HG03060 (cell line): Measurements from ENCODE around the gene PM20D1.
"Not testable (repeated sequence)": the region's sequence is repeated elsewhere in the genome, so short reads cannot be mapped to it uniquely, and the experiment has no call there.

ENCODE experiments used
- ATAC-seq: cut with Tn5 transposase; IDR thresholded peaks from one replicate; pipeline ENCODE4 v1.9.1; 2021; ENCODE audit warnings: low read depth, moderate number of reproducible peaks; ENCODE audit not compliant: unreplicated experiment

PM20D1 gene

GRCh38 chr1:205843036-205843859 lies 6.7 kb downstream of the PM20D1 start:
- ATAC-seq = no peak

GRCh38 chr1:205842229-205842628 lies 7.7 kb downstream of the PM20D1 start:
- no peak for ATAC-seq

DNA sequence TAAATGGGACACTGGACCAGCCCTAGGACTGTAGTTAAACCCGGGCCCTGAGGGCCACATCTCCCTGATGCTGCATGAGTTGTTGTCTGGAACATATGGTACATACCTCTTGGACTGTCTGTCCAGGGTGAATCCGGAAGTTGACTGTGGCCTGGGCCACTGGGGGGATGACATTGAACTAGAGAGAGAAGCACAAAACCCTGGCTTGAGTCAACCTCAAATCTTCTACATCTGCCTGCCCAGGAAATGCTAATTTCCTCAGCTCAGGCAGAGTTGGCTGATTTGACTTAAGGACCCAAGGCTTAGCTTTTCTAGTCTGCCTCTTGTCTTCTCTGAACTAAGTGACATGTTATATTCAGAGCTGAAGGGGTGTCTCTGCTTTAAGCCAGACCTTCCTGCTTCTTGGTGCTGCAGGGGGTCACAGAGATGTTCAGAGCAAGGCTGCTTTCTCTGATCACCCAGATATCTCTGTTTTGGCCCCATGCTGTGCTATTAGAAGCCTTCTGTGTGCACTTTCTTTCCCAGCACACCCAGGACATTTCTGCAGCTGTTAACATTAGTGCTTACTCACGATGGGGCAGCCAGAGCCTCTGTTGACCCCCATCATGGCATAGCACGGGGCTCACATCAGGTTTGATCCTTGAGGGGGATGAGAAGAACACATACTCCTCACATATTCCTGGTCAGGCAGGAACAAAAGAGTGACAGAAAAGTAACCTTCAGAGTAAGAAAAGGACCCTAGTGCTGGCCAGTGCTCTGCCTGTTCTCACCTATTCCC lies 9.6 kb downstream of the PM20D1 start:
- no peak for ATAC-seq

GRCh38 chr1:205837382-205837970 lies 12.5 kb downstream of the PM20D1 start:
- ATAC-seq = no peak

DNA sequence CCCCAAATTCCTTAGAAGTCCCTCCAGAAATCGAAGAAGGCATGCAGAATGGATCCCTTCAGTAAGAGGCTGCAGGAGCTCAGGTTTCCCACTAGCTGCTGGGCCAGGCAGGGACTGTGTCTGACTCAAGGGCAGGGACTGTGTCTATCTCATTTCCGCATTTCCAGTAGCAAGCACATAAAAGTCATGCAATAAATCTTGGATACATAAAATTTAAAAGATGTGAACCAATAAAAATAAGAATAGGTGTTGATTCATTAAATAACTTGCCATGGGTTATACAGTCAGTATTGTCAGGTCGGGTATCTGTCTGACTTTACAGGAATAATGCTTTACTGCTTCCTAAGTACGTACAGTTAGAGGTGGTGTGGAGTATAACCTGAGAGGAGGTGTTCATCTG lies 15.2 kb downstream of the PM20D1 start:
- no peak for ATAC-seq

- ATAC-seq = no peak
These were observed 17.6 kb downstream of the PM20D1 start for GRCh38 chr1:205832326-205832751.

DNA sequence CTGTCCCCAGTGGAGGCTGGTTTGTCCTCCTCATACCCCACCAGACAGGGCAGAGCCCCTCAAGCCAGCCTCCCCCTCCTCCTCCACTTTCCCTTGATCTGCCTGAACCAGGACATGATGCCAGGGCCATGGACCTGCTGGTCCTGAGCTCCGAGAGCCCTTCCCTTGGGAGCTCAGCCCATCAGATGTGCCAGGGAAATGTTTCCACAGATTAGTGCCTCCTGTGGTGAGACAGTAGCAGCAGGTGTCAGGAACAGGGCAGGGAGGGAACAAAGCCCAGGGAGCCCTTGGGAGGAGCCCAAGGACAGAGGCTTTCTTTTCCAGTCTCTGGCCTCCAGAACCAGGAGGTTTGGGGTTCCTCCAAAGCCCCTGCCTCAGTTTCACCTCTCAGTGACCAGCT lies 22.3 kb downstream of the PM20D1 start:
- ATAC-seq = no peak

DNA sequence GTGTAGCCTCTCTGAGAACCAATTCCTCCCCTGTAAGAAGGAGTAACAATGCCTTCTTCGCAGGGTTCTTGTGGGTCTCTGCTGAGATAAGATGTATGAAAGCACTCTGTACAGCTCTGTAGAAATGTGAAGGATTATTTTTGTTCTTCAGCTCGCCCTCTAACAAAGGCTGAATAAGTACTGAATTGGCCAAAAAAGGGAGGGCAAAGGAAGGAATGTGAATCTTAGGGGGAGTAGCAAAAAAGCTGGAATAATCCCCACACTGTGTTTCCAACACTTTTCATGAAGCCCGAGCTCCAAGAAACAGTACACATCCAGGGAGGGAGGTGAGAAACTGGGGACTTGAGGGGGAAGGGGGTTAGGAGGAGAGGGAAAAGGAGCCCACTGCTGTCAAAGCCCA lies 22.9 kb downstream of the PM20D1 start:
- ATAC-seq = no peak

DNA sequence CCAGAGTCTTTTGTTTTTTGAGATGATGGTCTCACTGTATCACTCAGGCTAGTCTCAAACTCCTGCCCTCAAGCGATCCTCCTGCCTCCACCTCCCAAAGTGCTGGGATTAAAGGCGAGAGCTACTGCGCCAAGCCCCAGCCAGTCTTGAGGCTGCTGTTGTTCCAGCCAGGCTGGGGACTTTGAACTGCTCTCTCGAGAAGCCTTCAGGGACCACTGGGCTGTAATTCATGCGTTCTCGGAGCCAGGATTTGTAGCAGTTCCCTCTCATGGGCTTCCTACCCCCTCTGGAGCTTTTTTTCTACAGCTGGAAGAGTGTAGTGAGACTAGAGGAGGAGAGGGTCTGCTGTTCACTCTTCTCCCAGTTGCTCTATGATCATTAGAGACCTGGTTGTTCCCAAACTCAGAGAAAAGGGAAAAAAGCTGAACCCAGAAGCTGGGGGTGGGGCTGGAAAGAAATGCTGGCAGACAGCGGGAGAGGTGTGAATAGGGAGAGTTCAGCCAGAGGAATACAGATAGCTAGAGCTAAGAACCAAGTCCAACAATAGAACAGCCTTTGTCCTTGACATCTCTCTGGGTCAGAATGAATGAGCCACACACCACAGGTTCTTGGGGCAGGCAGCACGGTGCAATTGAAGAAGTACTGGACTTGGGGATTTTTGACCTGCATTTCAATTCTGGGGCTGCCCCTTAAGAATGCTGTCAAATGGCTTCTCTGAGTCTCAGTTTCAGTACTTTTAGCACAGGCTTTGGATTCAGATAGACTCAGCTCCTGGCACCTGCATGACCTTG lies 23.7 kb downstream of the PM20D1 start:
- ATAC-seq = no peak

DNA sequence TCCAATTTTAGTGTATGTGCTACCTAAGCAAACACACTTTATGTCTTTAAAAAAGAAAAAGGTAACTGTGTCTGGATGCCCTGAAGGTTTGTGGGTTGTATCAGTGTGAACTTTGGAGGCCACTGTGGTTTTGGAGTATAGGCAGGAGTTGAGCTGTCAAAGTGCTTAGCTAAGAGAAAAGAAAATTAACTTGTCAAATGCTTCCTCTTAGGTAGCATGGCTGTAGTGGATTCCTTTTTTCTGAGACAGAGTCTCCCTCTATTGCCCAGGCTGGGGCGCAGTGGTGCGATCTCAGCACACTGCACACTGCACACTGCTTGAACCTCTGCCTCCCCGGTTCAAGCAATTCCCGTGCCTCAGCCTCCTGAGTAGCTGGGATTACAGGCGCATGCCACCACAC lies 25.8 kb downstream of the PM20D1 start:
- ATAC-seq = no peak

DNA sequence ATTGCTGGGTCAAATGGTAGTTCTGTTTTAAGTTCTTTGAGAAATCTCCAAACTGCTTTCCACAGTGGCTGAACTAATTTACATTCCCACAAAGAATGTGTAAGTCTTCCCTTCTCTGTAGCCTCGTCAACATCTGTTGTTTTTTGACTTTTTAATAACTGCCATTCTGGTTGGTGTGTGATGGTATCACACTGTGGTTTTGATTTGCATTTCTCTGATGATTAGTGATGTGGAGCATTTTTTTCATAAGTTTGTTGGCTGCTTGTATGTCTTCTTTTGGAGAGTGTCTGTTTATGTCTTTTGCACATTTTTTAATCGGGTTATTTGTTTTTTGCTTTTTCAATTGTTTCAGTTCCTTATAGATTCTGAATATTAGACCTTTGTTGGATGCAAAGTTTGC lies 26.7 kb downstream of the PM20D1 start:
- not testable (repeated sequence) for ATAC-seq

DNA sequence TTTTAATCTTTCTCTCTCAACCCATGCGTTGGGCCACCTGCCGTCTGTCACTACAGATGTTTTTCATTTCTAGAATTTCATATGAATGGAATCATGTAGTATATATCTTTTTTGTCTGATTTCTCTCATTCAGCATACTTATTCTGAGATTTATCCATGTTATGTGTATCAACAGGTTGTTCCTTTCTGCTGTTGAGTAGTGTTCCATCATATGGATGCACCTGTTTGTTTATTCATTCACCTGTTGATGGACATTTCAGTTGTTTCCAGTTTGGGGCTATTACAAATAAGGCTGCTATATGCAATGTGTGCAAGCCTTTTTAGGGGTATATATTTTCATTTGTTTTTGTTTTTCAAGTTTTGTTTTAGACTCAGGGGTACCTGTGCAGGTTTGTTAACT lies 27.5 kb downstream of the PM20D1 start:
- no peak for ATAC-seq

DNA sequence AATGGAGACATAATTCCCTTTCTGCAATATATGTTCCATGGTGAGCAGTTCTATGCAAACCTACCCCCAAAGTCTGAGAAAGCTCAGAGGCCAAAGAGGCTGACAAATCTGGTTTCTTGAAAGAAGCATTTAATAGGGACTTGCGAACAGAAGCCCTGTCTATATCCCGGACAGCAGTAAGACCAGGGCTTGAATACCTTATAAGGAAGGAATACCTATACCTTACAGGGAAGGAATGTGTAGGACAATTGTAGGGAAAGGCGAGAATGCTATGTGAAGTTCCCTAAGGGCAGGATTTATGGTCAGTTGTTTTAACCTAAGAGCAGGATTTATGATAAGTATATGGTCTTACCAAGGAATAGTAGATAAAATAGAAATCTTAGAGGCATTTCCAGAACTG lies 31.9 kb downstream of the PM20D1 start:
- ATAC-seq = no peak

DNA sequence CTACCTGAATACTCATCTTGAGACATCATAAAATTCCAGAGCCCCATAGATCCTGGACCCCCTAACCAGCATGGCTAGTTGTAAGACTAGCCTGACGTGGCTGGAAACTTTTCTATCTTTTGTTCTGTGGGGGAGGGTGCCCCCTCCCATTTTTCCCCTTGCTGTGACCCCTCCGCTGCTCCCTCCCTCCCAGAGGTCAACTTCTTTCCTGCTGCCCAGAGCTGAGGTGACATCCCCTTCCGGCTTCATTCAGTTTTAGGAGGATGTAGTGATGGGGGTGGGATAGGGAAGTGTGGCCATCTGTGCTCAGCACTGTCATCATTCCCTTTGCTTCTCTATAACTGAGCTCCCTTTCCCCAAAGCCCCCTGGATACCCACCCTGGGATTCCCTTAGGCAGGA lies 32.6 kb downstream of the PM20D1 start:
- ATAC-seq = no peak

DNA sequence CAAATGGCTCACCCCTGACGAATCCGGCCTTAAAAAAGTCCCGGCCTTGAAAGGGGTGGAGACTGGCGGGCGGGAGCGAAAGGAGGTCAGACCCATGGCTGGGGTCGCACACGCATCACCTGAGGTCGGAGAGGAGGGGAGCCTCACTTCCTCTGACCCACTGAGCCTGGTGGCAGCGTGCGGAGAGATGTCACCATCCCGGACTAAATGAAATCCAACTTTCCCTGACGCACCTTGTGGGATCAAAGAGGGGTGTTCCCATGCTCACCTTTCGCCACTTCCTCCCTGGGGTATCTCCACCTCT lies 36.2 kb downstream of the PM20D1 start:
- no peak for ATAC-seq

GRCh38 chr1:205812878-205813754 lies 36.8 kb downstream of the PM20D1 start, which contains the start of gene SLC41A1:
TSS of gene SLC41A1 (minus strand) at chr1:205813198. CDS start at chr1:205810441, 2,757 bp downstream.
- ATAC-seq = peak; percentile 69

DNA sequence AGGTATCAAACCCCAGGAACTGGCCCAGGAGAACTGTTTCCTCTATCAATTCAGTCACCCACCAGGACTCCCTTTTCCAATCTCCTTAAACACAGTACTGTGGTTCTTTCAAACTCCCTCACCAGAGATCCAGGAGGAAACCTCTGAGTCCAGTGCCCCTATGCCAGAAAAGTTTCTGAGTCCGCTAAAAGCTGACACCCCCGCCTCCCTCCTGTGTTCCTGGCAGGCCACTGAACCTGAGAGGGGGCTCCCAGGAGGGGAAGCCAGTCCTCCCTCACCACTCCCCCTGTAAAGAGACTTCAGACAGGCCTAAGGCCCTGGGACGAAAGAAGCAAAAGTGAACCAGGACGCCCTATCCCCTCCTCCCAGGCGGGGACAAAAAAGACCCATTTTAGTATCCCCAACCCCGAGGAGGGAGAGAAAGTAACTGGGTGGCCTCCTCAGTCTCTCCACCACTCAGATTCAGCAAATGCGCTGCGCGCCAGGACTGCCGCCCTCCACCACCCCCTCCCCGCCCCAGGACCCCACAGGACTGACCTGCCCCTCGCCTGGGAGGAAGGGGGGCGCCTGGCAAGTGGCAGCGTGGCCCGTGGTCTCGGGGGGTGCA lies 37.6 kb downstream of the PM20D1 start:
- ATAC-seq = no peak

DNA sequence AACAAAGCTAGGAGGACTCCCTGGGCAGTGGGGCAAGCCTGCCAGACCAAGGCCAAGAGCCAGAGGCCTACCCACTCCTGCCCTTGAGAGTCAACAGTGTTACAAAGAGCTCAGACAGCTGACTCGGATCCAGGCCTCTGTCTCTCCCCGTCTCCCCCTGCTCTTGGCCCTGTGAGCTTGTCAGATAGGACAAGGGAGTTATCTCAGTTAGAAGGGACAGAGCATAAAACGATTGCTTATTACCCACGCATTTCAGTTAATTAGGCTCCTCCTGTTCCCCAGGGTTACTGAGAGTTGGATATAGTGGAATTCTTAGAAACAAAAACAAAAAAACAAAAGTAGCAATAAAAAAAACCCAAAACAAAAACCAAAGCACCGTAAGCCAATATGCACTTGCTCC lies 38.3 kb downstream of the PM20D1 start:
- ATAC-seq = no peak

GRCh38 chr1:205810448-205811157 lies 39.3 kb downstream of the PM20D1 start:
- ATAC-seq = no peak
